Measurements from ENCODE around the gene PLEKHM3. TPM values are rescaled to one million over a fixed set of nuclear protein-coding genes. Genes with fewer than 3 reads are reported as not detected.

The PLEKHM3 gene
- total and polyA plus RNA-seq, 2 experiments from 2014 or later = 3.9 to 8.8 TPM

DNA sequence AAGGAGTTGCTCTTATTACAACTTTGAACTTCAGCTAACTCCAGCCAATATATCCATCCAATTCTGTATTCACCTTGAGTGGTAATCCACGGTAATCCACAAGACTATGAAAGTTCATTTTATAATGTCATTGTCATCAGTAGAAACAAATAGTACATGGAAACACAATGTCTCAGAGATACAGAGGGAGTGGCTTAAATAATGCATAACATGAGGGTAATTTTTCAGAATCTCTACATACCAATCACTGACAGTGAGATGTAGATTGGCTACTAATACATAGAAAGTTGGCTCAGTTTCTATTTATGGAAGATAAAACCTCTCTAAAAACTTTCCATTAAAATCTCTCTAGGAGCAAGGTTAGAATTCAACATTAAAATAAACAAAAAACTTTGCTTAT is 93.2 kb downstream of the PLEKHM3 start (continued):
- TF ChIP-seq, protein P1, sequence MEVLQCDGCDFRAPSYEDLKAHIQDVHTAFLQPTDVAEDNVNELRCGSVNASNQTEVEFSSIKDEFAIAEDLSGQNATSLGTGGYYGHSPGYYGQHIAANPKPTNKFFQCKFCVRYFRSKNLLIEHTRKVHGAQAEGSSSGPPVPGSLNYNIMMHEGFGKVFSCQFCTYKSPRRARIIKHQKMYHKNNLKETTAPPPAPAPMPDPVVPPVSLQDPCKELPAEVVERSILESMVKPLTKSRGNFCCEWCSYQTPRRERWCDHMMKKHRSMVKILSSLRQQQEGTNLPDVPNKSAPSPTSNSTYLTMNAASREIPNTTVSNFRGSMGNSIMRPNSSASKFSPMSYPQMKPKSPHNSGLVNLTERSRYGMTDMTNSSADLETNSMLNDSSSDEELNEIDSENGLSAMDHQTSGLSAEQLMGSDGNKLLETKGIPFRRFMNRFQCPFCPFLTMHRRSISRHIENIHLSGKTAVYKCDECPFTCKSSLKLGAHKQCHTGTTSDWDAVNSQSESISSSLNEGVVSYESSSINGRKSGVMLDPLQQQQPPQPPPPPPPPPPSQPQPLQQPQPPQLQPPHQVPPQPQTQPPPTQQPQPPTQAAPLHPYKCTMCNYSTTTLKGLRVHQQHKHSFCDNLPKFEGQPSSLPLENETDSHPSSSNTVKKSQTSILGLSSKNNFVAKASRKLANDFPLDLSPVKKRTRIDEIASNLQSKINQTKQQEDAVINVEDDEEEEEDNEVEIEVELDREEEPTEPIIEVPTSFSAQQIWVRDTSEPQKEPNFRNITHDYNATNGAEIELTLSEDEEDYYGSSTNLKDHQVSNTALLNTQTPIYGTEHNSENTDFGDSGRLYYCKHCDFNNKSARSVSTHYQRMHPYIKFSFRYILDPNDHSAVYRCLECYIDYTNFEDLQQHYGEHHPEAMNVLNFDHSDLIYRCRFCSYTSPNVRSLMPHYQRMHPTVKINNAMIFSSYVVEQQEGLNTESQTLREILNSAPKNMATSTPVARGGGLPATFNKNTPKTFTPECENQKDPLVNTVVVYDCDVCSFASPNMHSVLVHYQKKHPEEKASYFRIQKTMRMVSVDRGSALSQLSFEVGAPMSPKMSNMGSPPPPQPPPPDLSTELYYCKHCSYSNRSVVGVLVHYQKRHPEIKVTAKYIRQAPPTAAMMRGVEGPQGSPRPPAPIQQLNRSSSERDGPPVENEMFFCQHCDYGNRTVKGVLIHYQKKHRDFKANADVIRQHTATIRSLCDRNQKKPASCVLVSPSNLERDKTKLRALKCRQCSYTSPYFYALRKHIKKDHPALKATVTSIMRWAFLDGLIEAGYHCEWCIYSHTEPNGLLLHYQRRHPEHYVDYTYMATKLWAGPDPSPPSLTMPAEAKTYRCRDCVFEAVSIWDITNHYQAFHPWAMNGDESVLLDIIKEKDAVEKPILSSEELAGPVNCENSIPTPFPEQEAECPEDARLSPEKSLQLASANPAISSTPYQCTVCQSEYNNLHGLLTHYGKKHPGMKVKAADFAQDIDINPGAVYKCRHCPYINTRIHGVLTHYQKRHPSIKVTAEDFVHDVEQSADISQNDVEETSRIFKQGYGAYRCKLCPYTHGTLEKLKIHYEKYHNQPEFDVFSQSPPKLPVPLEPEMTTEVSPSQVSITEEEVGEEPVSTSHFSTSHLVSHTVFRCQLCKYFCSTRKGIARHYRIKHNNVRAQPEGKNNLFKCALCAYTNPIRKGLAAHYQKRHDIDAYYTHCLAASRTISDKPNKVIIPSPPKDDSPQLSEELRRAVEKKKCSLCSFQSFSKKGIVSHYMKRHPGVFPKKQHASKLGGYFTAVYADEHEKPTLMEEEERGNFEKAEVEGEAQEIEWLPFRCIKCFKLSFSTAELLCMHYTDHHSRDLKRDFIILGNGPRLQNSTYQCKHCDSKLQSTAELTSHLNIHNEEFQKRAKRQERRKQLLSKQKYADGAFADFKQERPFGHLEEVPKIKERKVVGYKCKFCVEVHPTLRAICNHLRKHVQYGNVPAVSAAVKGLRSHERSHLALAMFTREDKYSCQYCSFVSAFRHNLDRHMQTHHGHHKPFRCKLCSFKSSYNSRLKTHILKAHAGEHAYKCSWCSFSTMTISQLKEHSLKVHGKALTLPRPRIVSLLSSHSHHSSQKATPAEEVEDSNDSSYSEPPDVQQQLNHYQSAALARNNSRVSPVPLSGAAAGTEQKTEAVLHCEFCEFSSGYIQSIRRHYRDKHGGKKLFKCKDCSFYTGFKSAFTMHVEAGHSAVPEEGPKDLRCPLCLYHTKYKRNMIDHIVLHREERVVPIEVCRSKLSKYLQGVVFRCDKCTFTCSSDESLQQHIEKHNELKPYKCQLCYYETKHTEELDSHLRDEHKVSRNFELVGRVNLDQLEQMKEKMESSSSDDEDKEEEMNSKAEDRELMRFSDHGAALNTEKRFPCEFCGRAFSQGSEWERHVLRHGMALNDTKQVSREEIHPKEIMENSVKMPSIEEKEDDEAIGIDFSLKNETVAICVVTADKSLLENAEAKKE (CRISPR knock-in tag; IDR thresholded peaks at IDR 0.05) = no peak
- TF ChIP-seq CREB1 (CRISPR knock-in tag; IDR thresholded peaks at IDR 0.05; ENCODE audit: low read depth) (no peak), EZH2 (IDR thresholded peaks at IDR 0.05; ENCODE audit: low read depth, unreplicated experiment) (no peak), NANOG (IDR thresholded peaks at IDR 0.05; ENCODE audit: borderline replicate concordance) (no peak)
- TF ChIP-seq, protein P2, sequence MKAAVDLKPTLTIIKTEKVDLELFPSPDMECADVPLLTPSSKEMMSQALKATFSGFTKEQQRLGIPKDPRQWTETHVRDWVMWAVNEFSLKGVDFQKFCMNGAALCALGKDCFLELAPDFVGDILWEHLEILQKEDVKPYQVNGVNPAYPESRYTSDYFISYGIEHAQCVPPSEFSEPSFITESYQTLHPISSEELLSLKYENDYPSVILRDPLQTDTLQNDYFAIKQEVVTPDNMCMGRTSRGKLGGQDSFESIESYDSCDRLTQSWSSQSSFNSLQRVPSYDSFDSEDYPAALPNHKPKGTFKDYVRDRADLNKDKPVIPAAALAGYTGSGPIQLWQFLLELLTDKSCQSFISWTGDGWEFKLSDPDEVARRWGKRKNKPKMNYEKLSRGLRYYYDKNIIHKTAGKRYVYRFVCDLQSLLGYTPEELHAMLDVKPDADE (IDR thresholded peaks at IDR 0.05) = no peak

DNA sequence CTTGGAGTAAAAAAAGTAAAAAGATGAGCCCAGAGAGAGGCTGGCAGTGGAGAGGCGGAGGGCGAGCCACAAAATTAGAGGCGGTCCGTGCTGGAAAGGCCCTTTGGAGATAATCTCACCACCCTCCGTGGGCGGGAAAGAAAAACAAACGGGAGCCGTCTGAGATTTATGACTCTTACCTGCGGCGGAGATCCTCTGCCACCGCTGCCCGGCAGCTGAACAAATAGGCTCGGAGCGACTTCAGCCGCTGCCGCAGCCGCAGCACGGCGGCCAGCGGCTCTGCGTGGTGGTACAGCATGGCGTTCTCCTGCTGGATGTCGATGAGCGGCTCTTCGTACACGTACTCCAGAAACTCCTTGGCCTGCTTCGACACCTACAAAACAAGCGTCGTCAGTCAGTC is 94.6 kb downstream of the PLEKHM3 start:
- Histone ChIP-seq H3K79me2 (replicated peaks; ENCODE audit: insufficient read depth) (no peaks in the 10 kb centered on the region), H3K36me3 (ENCODE audit: insufficient read depth) (no peaks in the 10 kb centered on the region; the same call in 1 of the 2 replicates), H3K27me3 (ENCODE audit: insufficient read depth) (no peaks in the 10 kb centered on the region), H4K20me1 (replicated peaks; ENCODE audit: insufficient read depth) (no peaks in the 10 kb centered on the region), H3K4me3 (no peak overlapping the region), H3K4me1 (ENCODE audit: insufficient read depth) (peaks cover 25% of the 10 kb centered on the region), H3K4me2 (no peak overlapping the region), H3K27ac (ENCODE audit: low read depth) (no peak overlapping the region), H3F3A (replicated peaks; ENCODE audit: low read depth) (no peaks in the 10 kb centered on the region; the same call in 1 of the 2 replicates), H3K9me2 (ENCODE audit: insufficient read depth) (no peaks in the 10 kb centered on the region), H2AFZ (no peak overlapping the region)
- ATAC-seq (no peak), DNase-seq (ENCODE audit: low spot score) (peak; percentile 25)
- TF ChIP-seq ZNF114 (CRISPR knock-in tag; IDR thresholded peaks at IDR 0.05) (no peak), POLR2AphosphoS5 (IDR thresholded peaks at IDR 0.05; ENCODE audit: low read depth) (no peak), CREB1 (CRISPR knock-in tag; IDR thresholded peaks at IDR 0.05; ENCODE audit: low read depth) (no peak), EZH2 (IDR thresholded peaks at IDR 0.05; ENCODE audit: low read depth, unreplicated experiment) (no peak), ZNF331 (CRISPR knock-in tag; IDR thresholded peaks at IDR 0.05; ENCODE audit: low read depth) (no peak), EZH2phosphoT487 (IDR thresholded peaks at IDR 0.05; ENCODE audit: unreplicated experiment) (no peak), JUNB (IDR thresholded peaks at IDR 0.05; ENCODE audit: unreplicated experiment) (no peak)
- TF ChIP-seq, protein P2 (IDR thresholded peaks at IDR 0.05) = no peak
- Mint-ChIP-seq H3K4me3 (no peak overlapping the region), H3K4me1 (peaks cover 33% of the 10 kb centered on the region), H3K36me3 (ENCODE audit: low read depth) (no peaks in the 10 kb centered on the region), H3K27me3 (ENCODE audit: insufficient read depth, low read depth, poor library complexity) (peaks cover 6% of the 10 kb centered on the region), H3K9me3 (no peaks in the 10 kb centered on the region), H3K27ac (no peak overlapping the region)

Data from GM23338 (cell line).